ENCODE measurements around the gene IQCC.
A peak's percentile ranks its signal among the peaks of the same experiment; 100 is the strongest.
"Not testable (repeated sequence)": the region's sequence is repeated elsewhere in the genome, so short reads cannot be mapped to it uniquely, and the experiment has no call there.

The IQCC gene

GRCh38 chr1:32205401-32206370 lies at the start of gene IQCC:
IQCC (plus strand) TSS chr1:32205671; CDS start chr1:32205682, 11 bp downstream.
- Mint-ChIP-seq H3K27ac (peak within 1 kb of the TSS; percentile 51 to 82 (median 80)), H3K9me3 (no peaks in the 10 kb centered on the region), H3K36me3 (ENCODE audit: low read depth) (no peaks in the 10 kb centered on the region), H3K4me3 (peak within 1 kb of the TSS; percentile 92 to 95 (median 94)), H3K4me1 (peaks cover 26% of the 10 kb centered on the region), H3K27me3 (ENCODE audit: low read depth) (no peaks in the 10 kb centered on the region)
- TF ChIP-seq CTCF (IDR thresholded peaks at IDR 0.05; ENCODE audit: unreplicated experiment in 3 of 3), result no peak

- Mint-ChIP-seq H3K27ac (no peak overlapping the region), H3K27me3 (ENCODE audit: low read depth) (no peaks in the 10 kb centered on the region)
These were observed 46.3 kb upstream of the IQCC start for GRCh38 chr1:32159189-32159588.

DNA sequence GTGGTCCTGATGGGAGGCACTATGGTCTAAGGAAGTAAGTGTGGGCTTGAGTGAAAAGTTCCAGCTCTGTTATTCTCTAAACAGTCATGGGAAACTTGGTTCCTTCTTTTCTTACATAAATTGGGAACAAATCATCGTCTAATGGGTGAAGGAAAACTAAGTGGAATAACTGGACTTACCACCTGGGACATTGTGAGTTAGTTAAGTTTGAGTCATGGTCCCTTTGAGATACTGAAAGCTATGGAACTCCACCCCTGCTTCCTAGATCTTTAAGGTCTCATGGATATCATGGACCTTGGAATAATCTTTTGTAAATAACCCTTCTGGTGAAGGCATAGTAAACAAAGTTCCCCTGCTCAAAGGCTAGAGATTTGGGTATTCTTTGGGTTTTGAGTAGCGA lies 42.1 kb upstream of the IQCC start:
- no peak for TF ChIP-seq CTCF (IDR thresholded peaks at IDR 0.05; ENCODE audit: unreplicated experiment in 3 of 3)
- Mint-ChIP-seq H3K4me1 (no peaks in the 10 kb centered on the region), H3K27me3 (ENCODE audit: low read depth) (no peaks in the 10 kb centered on the region), H3K9me3 (no peaks in the 10 kb centered on the region), H3K27ac (no peak overlapping the region), H3K36me3 (ENCODE audit: low read depth) (peaks cover 68% of the 10 kb centered on the region), H3K4me3 (no peak overlapping the region)

More at GRCh38 chr1:32159189-32159588, 46.3 kb upstream of the IQCC start:
- Mint-ChIP-seq H3K36me3 (ENCODE audit: low read depth) (peaks cover 75% of the 10 kb centered on the region), H3K4me1 (no peaks in the 10 kb centered on the region), H3K9me3 (no peaks in the 10 kb centered on the region), H3K4me3 (no peak overlapping the region)
- no peak for TF ChIP-seq CTCF (IDR thresholded peaks at IDR 0.05; ENCODE audit: unreplicated experiment in 3 of 3)

GRCh38 chr1:32165633-32166032 lies 39.8 kb upstream of the IQCC start:
- H3K4me1 Mint-ChIP-seq; H3K9me3 Mint-ChIP-seq; H3K4me3 Mint-ChIP-seq; H3K27ac Mint-ChIP-seq; H3K27me3 Mint-ChIP-seq (ENCODE audit: low read depth): not testable (repeated sequence)
- H3K36me3 Mint-ChIP-seq (ENCODE audit: low read depth), result peaks cover 64% of the 10 kb centered on the region

GRCh38 chr1:32170991-32171390 lies 34.5 kb upstream of the IQCC start:
- no peak overlapping the region for H3K27ac Mint-ChIP-seq
- H3K4me3 Mint-ChIP-seq, result no peak overlapping the region
- no peak for TF ChIP-seq CTCF (IDR thresholded peaks at IDR 0.05; ENCODE audit: unreplicated experiment in 3 of 3)
- H3K27me3 Mint-ChIP-seq (ENCODE audit: low read depth), result no peaks in the 10 kb centered on the region
- H3K36me3 Mint-ChIP-seq (ENCODE audit: low read depth), result peaks cover 66% of the 10 kb centered on the region
- no peaks in the 10 kb centered on the region for H3K4me1 Mint-ChIP-seq
- no peaks in the 10 kb centered on the region for H3K9me3 Mint-ChIP-seq

DNA sequence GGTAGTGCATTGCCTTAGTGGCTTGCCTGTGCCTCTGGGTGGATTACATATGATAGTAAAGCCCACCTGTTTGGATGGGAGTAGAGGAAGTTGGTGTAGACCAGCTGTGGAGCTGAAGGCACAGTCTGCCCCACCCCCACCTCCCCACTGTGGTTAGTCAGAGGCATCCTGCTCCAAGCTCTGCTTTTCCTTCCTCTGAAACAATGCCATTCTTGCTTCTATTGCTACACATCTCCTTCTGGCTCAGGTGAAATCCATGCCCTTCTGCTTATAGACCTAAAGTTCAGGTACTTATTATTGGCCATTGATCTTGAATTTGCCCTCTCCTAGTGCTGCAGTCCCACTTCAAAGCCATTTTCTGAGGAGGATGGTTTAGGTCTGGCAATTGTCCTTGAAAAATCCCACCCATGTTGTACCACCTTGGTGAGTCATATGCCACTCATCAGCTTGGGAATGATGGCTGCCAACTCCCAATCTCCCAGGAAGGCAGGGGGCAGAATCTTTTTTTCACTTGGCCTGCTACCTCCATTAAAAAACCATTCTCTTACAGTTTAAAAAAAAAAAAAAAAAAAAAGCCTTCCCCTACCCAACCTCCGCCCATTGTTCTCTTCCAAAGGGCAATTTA lies 32.7 kb upstream of the IQCC start:
- Mint-ChIP-seq H3K36me3 (ENCODE audit: low read depth) (peaks cover 60% of the 10 kb centered on the region), H3K9me3 (no peaks in the 10 kb centered on the region), H3K27me3 (ENCODE audit: low read depth) (no peaks in the 10 kb centered on the region), H3K4me3 (no peak overlapping the region), H3K4me1 (no peaks in the 10 kb centered on the region), H3K27ac (no peak overlapping the region)
- no peak for TF ChIP-seq CTCF (IDR thresholded peaks at IDR 0.05; ENCODE audit: unreplicated experiment in 3 of 3)

Measured in nephron (organoid).